Tibial nerve (tissue), 3 donors: ENCODE data around the gene PCSK6.

ENCODE experiments used
- CTCF ChIP-seq, 5 experiments: fragments of 200-600 bp in 3 of 5; fragments of 450-650 bp in 2 of 5; sonication (generic) in 3 of 5; IDR thresholded peaks; one replicate each; pipeline ENCODE4 v1.5.1; 2016 to 2019; ENCODE audit warnings: antibody characterized with exemption in 5 of 5, mild to moderate bottlenecking in 3 of 5, moderate library complexity in 2 of 5
- POLR2A ChIP-seq, 2 donors: fragments of 450-650 bp; IDR thresholded peaks; one replicate each; pipeline ENCODE4 v1.6.1; 2017; ENCODE audit warnings: antibody characterized with exemption in 2 of 2, mild to moderate bottlenecking in 2 of 2, moderate library complexity in 2 of 2

GRCh38 chr15:101386006-101386405, 103.5 kb downstream of the PCSK6 start:
- TF ChIP-seq POLR2A (IDR thresholded peaks at IDR 0.05) = no peak
- no peak for TF ChIP-seq CTCF (IDR thresholded peaks at IDR 0.05)
